ENCODE results near the gene COL26A1.
"Not testable (repeated sequence)": the region's sequence is repeated elsewhere in the genome, so short reads cannot be mapped to it uniquely, and the experiment has no call there.

COL26A1 gene

GRCh38 chr7:101402081-101402779, 39.6 kb downstream of the COL26A1 start:
- DNase-seq (ENCODE audit: low spot score): no peak

GRCh38 chr7:101402835-101403234, 40.2 kb downstream of the COL26A1 start:
- DNase-seq (ENCODE audit: low spot score): no peak

- no peak for DNase-seq (ENCODE audit: low spot score)
These were observed 42.9 kb downstream of the COL26A1 start for GRCh38 chr7:101405474-101406067.

- peak; percentile 75 for DNase-seq (ENCODE audit: low spot score)
These were observed 48.2 kb downstream of the COL26A1 start for GRCh38 chr7:101410743-101411507.

- no peak for DNase-seq (ENCODE audit: low spot score)
These were observed 48.8 kb downstream of the COL26A1 start for GRCh38 chr7:101411508-101411874.

- no peak for DNase-seq (ENCODE audit: low spot score)
These were observed 50.3 kb downstream of the COL26A1 start for GRCh38 chr7:101412976-101413375.

GRCh38 chr7:101418694-101419093, 56.0 kb downstream of the COL26A1 start:
- DNase-seq (ENCODE audit: low spot score): no peak

GRCh38 chr7:101419831-101420230, 57.2 kb downstream of the COL26A1 start:
- DNase-seq (ENCODE audit: low spot score): no peak

- DNase-seq (ENCODE audit: low spot score): no peak
These were observed 57.8 kb downstream of the COL26A1 start for GRCh38 chr7:101420436-101420835.

GRCh38 chr7:101422356-101423195, 59.9 kb downstream of the COL26A1 start:
- DNase-seq (ENCODE audit: low spot score): no peak

- no peak for DNase-seq (ENCODE audit: low spot score)
These were observed 63.8 kb downstream of the COL26A1 start for GRCh38 chr7:101426303-101427011.

- no peak for DNase-seq (ENCODE audit: low spot score)
These were observed 65.6 kb downstream of the COL26A1 start for GRCh38 chr7:101428093-101428866.

GRCh38 chr7:101432316-101432715, 69.6 kb downstream of the COL26A1 start:
- DNase-seq (ENCODE audit: low spot score): no peak

GRCh38 chr7:101433688-101434087, 71.0 kb downstream of the COL26A1 start:
- DNase-seq (ENCODE audit: low spot score): no peak

GRCh38 chr7:101434155-101434554, 71.5 kb downstream of the COL26A1 start:
- DNase-seq (ENCODE audit: low spot score): not testable (repeated sequence)

- no peak for DNase-seq (ENCODE audit: low spot score)
These were observed 73.0 kb downstream of the COL26A1 start for GRCh38 chr7:101435461-101436220.

- no peak for DNase-seq (ENCODE audit: low spot score)
These were observed 73.6 kb downstream of the COL26A1 start for GRCh38 chr7:101436221-101436735.

- DNase-seq (ENCODE audit: low spot score): no peak
These were observed 74.3 kb downstream of the COL26A1 start for GRCh38 chr7:101436857-101437576.

GRCh38 chr7:101441890-101442289, 79.2 kb downstream of the COL26A1 start:
- no peak for DNase-seq (ENCODE audit: low spot score)
